ENCODE results near the gene ZDHHC24.

The ZDHHC24 gene

DNA sequence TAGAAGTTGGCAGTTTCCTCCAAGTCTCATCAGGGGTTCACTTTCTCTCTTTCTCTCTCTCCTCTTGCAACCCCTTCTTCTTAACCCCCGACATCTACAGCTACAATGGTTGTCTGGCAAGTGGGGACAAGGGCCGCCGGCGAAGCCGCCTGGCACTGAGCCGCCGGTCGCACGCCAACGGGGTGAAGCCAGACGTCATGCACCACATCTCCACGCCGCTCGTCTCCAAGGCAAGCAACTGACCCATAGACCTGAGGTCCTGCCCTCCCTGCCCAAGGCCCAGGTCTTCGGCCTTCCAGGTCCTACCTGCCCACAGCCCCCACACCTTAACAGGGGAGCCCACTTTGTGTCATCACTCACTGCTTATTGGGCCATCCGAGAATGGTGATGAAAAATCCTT, 74.7 kb downstream of the ZDHHC24 start:
- no peak for ATAC-seq
- no peak for TF ChIP-seq OSR1 (CRISPR knock-in tag; IDR thresholded peaks at IDR 0.05)
- TF ChIP-seq PPARA (CRISPR knock-in tag; IDR thresholded peaks at IDR 0.05; ENCODE audit: borderline replicate concordance) = no peak
- no peak for TF ChIP-seq TOX (CRISPR knock-in tag; IDR thresholded peaks at IDR 0.05; ENCODE audit: borderline replicate concordance)
- no peak for TF ChIP-seq ZNF8 (CRISPR knock-in tag; IDR thresholded peaks at IDR 0.05)
- TF ChIP-seq CSDC2 (CRISPR knock-in tag; IDR thresholded peaks at IDR 0.05) = no peak
- TF ChIP-seq ZFP30 (CRISPR knock-in tag; IDR thresholded peaks at IDR 0.05) = no peak
- TF ChIP-seq GLIS3 (CRISPR knock-in tag; IDR thresholded peaks at IDR 0.05) = no peak
- no peak for TF ChIP-seq ZNF70 (CRISPR knock-in tag; IDR thresholded peaks at IDR 0.05)
- no peak for TF ChIP-seq ISL1 (CRISPR knock-in tag; IDR thresholded peaks at IDR 0.05)
- TF ChIP-seq BACH2 (CRISPR knock-in tag; IDR thresholded peaks at IDR 0.05; ENCODE audit: borderline replicate concordance) = no peak
- TF ChIP-seq, protein P1, sequence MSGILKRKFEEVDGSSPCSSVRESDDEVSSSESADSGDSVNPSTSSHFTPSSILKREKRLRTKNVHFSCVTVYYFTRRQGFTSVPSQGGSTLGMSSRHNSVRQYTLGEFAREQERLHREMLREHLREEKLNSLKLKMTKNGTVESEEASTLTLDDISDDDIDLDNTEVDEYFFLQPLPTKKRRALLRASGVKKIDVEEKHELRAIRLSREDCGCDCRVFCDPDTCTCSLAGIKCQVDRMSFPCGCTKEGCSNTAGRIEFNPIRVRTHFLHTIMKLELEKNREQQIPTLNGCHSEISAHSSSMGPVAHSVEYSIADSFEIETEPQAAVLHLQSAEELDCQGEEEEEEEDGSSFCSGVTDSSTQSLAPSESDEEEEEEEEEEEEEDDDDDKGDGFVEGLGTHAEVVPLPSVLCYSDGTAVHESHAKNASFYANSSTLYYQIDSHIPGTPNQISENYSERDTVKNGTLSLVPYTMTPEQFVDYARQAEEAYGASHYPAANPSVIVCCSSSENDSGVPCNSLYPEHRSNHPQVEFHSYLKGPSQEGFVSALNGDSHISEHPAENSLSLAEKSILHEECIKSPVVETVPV (CRISPR knock-in tag; IDR thresholded peaks at IDR 0.05) = no peak
- no peak for TF ChIP-seq ESRRG (CRISPR knock-in tag; IDR thresholded peaks at IDR 0.05)
- TF ChIP-seq SNAI2 (CRISPR knock-in tag; IDR thresholded peaks at IDR 0.05) = no peak
- TF ChIP-seq, protein P2, sequence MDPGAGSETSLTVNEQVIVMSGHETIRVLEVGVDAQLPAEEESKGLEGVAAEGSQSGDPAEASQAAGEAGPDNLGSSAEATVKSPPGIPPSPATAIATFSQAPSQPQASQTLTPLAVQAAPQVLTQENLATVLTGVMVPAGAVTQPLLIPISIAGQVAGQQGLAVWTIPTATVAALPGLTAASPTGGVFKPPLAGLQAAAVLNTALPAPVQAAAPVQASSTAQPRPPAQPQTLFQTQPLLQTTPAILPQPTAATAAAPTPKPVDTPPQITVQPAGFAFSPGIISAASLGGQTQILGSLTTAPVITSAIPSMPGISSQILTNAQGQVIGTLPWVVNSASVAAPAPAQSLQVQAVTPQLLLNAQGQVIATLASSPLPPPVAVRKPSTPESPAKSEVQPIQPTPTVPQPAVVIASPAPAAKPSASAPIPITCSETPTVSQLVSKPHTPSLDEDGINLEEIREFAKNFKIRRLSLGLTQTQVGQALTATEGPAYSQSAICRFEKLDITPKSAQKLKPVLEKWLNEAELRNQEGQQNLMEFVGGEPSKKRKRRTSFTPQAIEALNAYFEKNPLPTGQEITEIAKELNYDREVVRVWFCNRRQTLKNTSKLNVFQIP (CRISPR knock-in tag; IDR thresholded peaks at IDR 0.05; ENCODE audit: borderline replicate concordance, low read depth) = no peak
- no peak for TF ChIP-seq RARB (CRISPR knock-in tag; IDR thresholded peaks at IDR 0.05)
- TF ChIP-seq, protein P3, sequence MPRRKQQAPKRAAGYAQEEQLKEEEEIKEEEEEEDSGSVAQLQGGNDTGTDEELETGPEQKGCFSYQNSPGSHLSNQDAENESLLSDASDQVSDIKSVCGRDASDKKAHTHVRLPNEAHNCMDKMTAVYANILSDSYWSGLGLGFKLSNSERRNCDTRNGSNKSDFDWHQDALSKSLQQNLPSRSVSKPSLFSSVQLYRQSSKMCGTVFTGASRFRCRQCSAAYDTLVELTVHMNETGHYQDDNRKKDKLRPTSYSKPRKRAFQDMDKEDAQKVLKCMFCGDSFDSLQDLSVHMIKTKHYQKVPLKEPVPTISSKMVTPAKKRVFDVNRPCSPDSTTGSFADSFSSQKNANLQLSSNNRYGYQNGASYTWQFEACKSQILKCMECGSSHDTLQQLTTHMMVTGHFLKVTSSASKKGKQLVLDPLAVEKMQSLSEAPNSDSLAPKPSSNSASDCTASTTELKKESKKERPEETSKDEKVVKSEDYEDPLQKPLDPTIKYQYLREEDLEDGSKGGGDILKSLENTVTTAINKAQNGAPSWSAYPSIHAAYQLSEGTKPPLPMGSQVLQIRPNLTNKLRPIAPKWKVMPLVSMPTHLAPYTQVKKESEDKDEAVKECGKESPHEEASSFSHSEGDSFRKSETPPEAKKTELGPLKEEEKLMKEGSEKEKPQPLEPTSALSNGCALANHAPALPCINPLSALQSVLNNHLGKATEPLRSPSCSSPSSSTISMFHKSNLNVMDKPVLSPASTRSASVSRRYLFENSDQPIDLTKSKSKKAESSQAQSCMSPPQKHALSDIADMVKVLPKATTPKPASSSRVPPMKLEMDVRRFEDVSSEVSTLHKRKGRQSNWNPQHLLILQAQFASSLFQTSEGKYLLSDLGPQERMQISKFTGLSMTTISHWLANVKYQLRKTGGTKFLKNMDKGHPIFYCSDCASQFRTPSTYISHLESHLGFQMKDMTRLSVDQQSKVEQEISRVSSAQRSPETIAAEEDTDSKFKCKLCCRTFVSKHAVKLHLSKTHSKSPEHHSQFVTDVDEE (CRISPR knock-in tag; IDR thresholded peaks at IDR 0.05) = no peak
- TF ChIP-seq, protein P4, sequence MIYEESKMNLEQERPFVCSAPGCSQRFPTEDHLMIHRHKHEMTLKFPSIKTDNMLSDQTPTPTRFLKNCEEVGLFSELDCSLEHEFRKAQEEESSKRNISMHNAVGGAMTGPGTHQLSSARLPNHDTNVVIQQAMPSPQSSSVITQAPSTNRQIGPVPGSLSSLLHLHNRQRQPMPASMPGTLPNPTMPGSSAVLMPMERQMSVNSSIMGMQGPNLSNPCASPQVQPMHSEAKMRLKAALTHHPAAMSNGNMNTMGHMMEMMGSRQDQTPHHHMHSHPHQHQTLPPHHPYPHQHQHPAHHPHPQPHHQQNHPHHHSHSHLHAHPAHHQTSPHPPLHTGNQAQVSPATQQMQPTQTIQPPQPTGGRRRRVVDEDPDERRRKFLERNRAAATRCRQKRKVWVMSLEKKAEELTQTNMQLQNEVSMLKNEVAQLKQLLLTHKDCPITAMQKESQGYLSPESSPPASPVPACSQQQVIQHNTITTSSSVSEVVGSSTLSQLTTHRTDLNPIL (CRISPR knock-in tag; IDR thresholded peaks at IDR 0.05; ENCODE audit: low read depth) = no peak

All from SK-N-SH treated with all-trans-retinoic acid at 6 μM for 48 hours (cell line).